GM19193 (cell line): Measurements from ENCODE around the gene GRB7.
A peak's percentile ranks its signal among the peaks of the same experiment; 100 is the strongest.

Experiments used
- POLR2A ChIP-seq: IDR thresholded peaks from 4 replicates; pipeline ENCODE4 v1.6.1; 2011; ENCODE audit not compliant: insufficient read depth, insufficient read length; ENCODE audit errors: extremely low read depth

The GRB7 gene

GRCh38 chr17:39767147-39767546, 29.4 kb downstream of the GRB7 start:
- no peak for TF ChIP-seq POLR2A

GRCh38 chr17:39769974-39770587, 32.3 kb downstream of the GRB7 start:
- peak; percentile 43 for TF ChIP-seq POLR2A

GRCh38 chr17:39772415-39772814, 34.7 kb downstream of the GRB7 start:
- no peak for TF ChIP-seq POLR2A

- no peak for TF ChIP-seq POLR2A
These were observed 35.5 kb downstream of the GRB7 start for GRCh38 chr17:39772987-39773934.

- TF ChIP-seq POLR2A: no peak
These were observed 36.3 kb downstream of the GRB7 start for GRCh38 chr17:39774047-39774446.

- no peak for TF ChIP-seq POLR2A
These were observed 37.3 kb downstream of the GRB7 start for GRCh38 chr17:39775031-39775430.

- TF ChIP-seq POLR2A: no peak
These were observed 38.5 kb downstream of the GRB7 start for GRCh38 chr17:39776252-39776651.

GRCh38 chr17:39777534-39778365, 40.0 kb downstream of the GRB7 start:
- TF ChIP-seq POLR2A: peak; percentile 53

GRCh38 chr17:39781031-39781860, 43.5 kb downstream of the GRB7 start:
- no peak for TF ChIP-seq POLR2A

- no peak for TF ChIP-seq POLR2A
These were observed 44.1 kb downstream of the GRB7 start for GRCh38 chr17:39781861-39782213.

- TF ChIP-seq POLR2A: no peak
These were observed 44.7 kb downstream of the GRB7 start for GRCh38 chr17:39782481-39782880.

- no peak for TF ChIP-seq POLR2A
These were observed 45.2 kb downstream of the GRB7 start for GRCh38 chr17:39782980-39783379.

GRCh38 chr17:39787041-39787440, 49.3 kb downstream of the GRB7 start:
- no peak for TF ChIP-seq POLR2A

GRCh38 chr17:39787743-39788484, 50.2 kb downstream of the GRB7 start:
- TF ChIP-seq POLR2A: no peak
